ENCODE data around the gene RSPO1.

GRCh38 chr1:37677808-37678207 lies 43.1 kb upstream of the RSPO1 start:
- TF ChIP-seq CTCF (IDR thresholded peaks at IDR 0.05) (no peak), POLR2A (IDR thresholded peaks at IDR 0.05) (no peak)
